GM21515 (cell line): ENCODE results near the gene FOCAD.

Source experiments
- ATAC-seq: cut with Tn5 transposase; IDR thresholded peaks from one replicate; pipeline ENCODE4 v1.9.1; 2021; ENCODE audit not compliant: unreplicated experiment

Gene FOCAD

DNA sequence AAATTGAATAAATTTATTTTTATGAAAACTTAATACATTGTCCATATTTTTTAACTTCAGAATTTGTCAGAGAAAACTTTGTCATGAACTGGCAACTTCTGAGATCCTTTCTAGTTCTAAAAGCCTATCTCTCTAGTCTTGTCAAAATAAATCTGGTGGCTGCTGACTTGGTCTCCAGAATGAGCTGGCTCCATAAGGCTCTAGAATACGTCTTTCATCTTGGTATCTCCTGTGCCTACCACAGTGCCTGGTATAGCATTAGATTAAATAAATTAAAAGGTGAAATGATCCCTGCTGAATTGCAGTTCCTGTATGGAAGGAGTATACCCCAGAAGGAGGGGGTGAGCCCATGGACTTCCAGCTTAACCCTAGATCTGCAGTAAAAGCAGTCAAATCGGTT is 2.6 kb upstream of the FOCAD start:
- no peak for ATAC-seq

DNA sequence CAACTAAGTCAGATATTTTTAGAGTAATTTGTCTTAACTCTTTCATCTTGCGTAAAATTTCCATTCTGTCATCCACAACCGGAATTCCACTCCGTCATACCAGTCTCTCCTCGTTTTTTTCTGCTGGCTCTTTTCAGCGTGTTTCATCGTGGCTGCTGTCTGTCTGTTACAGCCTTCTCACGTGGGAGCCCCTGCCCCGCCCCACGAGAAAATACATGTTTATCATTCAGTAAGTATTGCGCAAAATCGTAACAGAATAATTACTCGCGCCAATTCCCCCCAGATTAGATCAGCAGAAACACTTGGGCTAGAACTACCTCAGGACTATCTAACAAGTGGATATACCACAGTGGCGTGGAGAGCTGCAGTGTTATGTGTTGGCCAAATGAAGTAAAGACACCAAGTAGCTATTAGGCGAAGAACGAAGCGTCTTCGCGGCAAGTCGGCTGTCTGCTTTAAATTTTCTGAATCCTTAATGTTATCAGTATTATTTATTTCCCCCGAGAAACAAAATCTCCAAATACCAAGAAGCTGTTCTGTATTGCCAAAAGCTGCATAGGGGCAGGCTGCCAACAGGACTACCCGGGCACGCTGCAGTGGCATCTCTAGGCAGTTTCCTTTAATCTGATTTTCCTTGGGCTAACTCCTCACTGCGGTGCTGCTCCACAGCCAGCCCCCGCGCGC is 566 bp upstream of the FOCAD start:
- ATAC-seq: peak; percentile 3

DNA sequence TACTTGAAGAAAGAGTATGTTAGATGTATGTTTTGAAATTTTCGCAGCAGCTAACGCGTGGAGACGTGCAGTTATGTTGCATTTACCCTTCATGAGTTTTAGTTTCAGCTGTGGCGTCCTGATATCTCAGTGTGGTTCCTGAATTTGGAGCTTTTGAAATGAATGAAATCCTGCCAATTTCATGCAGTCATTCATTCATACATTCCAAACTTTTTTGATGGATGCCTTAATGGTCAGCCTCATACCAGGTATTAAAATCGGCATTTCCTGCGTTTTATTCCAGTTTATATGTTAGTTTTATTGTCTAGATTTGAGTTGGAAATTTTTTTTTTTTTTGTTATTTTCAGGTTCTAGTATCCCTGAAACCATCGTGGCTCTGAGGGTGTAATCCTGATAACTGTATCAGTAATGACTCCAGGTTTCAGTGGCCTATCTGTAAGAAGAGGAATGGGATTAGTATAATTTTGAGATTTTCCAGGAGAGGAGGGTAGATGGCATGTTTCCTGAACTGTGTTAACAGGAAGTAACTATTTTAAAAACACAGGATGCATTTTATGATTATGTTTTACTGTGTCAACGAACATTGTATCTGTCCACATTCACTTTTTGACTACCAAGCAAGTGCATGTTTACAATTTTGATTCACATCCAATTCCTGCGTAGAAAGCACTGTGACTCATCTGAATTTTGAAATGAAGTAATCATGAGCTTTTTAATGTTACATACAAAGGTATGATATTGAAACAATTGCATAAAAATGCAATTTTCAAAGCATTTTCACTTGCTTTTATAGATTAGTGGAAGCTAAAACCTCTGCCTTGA is 1.0 kb downstream of the FOCAD start:
- no peak for ATAC-seq

DNA sequence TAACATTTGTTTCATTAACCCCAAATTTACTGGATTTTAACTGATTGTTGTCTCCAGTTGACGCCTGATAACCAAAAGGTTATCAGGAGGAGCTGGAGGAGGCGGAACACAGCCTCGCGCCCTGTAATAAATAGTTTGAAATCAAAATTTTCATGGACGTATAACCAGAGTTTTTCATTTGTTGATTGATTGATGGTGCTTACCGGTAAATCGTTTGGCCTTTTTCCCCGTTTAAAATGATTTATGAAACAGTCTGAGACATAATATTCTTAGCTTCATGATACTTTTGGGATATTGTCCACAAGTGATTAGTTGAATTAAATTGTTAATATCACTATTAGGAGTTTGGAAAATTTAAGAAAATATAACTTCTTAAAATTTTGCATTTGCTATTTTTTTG is 1.7 kb downstream of the FOCAD start:
- no peak for ATAC-seq

DNA sequence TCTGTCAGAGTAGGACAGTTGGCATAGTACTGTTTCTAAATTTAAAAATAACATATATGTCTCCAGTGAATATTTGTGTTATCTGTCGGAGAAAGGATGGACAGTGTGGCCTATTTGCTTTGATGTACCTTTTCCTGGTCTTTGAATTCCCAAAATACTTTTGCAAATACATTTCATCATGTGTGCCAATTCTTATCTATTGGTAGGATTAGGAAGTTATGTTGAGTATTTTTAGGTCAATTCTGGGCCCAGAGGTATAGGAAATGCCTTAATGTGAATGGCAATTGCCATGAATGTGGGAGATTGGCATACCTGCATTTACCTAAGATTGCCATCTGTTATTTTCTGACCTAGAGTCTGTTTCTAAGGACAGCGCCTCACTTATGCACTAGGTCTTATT is 5.8 kb downstream of the FOCAD start:
- no peak for ATAC-seq

DNA sequence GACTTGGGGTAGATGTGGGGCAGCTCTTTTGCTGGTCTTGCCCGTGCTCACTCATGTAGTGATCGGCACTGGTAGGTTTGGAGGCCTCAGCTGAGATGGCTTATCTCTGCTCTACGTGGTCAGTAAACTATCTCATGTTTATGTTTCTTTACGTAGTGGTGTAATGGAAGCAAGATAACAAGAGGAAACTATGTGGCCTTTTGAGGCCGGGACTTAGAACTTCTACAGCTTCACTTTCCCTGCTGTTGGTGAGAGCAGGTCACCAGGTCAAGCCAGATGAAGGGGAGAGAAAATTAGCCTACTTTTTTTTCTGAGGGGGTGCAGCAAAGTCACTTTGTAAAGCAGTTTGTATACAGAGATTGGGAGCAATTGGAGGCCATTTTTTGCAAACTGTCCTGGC is 8.5 kb downstream of the FOCAD start:
- ATAC-seq: no peak

DNA sequence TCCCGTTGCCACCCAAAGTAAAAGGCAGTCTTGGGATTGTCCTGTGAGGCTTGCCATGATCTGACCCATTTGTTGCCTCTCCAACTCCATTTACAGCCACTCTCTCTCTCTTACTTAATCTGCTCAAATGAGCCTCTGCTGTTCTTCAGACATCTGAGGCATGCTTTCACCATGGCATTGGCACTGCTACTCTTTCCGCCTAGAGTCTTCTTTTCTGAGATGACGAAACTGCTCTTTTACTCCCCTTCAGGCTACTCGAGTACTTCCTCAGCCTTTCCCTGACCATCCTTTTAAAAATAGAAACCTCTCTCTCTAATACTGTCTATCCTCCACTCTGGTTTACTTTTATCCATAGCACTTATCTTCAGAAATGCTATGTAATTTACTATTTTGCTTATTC is 9.0 kb downstream of the FOCAD start:
- no peak for ATAC-seq

DNA sequence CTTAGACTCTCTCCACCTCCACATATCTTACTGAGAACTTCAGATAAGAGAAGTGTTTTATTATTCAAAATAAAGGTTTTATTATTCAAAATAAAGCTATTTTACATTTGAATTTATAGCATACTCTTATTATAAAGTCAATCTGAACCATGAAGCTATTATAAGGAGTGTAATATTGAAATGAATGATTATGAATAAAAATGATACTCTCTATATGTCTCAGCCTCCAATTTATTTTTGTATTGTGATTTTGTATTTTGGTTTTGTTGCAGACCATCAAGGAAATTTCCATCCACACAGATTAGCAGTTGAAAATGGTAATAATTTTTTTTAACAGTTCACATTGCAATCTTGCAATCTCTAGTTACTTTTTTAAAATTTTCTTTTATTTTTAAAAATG is 10.2 kb downstream of the FOCAD start:
- no peak for ATAC-seq

DNA sequence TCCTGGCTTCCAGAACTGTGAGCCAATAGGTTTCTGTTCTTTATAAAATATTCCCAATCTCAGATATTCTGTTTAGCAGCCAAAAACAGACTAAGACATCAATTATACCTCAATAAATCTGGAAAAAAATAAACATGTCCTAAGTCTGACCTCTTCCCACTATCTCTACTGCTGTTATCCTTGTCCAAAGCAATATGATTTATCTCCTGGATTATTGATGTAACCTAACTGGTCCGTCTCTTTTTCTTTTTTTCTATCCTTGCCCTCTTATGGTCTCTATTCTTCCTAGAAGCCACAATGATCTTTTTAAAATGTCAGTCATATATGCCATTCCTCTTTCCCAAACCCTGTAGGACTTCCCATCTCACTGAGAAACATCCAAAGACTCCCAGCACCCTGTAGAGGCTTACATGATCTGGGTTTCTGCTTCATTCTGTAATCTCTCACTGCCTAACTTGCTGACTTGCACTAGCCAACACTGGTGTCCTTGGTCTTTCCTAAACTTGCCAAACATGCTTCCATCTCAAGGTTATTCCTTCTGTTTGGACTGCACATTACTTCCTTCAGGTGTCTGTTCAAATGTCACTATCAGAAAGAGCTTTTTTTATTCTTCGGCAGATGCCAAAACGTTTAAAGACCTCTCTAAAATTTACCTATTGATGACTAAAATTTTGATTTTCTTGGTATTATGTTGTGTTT is 13.1 kb downstream of the FOCAD start:
- ATAC-seq: no peak

DNA sequence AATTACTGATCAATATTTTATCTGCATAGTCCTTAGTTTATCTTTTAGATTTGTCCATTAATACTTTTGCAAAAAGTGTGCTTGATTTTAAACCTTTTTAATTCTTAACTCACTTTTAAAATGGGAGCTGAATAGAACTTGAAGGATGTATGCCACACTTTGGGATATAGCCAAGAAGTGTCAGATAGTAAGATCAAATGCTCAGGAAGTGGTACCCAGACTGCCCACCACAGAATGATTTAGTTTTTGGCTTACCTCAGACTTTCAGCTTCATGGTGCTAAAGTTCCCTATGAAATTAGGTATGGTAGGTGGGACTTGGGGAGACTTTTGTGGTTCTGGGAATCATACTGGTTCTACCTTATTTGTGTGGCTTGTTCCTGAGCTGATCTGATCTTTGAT is 14.7 kb downstream of the FOCAD start:
- no peak for ATAC-seq

DNA sequence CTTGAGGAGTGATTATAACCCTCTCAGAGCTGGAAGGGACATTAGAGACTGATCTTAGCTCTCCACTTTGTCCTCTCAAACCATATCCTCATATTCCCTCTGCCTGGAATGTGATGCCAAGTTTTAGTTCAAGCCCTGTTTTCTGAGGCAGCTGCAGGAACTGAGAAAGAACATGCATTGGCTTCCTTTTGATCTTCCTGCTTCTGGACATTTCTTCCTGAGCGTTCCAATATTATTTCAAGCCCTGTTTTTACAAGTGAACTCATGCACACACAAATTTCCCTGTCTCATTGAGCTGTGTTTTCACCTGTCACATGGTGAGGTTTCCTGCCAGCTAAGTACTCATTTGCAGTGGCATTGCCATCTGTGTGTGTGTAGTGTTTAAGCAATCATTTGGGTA is 17.0 kb downstream of the FOCAD start:
- no peak for ATAC-seq

DNA sequence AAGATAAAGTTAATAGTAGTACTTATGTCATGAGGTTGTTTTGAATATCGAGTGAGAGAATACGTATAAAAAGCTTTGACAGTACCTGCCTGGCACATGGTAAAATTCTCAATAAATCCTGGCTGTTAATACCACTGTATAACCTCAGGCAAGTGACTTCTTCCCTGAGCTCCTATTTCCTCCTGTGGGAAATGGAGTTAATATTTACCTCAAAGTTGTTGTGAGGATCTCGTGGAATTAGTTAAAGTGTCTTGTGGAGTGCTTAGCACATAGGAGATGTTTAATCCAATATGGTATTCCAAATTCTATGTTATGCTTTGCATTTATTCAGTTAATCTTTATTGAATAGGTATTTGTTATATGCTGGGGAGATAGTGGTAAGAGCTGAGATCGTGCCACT is 18.5 kb downstream of the FOCAD start:
- no peak for ATAC-seq

DNA sequence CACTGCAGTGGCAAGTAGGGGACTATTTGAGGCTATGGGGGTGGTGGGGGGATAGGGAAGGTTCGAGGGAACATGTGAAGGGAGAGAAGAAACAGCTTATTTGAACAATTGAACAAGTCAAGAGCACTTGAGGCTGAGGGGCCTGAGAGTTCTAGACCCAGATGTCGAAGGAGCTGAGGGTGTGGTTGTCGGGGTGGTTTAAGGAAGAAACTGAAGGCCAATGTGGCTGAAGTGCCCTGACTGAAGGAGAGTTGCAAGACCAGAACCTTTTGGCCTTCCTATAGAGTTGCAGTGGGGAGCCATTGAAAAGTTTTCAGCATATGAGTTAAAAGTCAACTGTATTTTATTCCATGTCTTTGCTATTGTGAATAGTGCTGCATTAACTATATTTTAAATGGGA is 19.1 kb downstream of the FOCAD start:
- no peak for ATAC-seq

DNA sequence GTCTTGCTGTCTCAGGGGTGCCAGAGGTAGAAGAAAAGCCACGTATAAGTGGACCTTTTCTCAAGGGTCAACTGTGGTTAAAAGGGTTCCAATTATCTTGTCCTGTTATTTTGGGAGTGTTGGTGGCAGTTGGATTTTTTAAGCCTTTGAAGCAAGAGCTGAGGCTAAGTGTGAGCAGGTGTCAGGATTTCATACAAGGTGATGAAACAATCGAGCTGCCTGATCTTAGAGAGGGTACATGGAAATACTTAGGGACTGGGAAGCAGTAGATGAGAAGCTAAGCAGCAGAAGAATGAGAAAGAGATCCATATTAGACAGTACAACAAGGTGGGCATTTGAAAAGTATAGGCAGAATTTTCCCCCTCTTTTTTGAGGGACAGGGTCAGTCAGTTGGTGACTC is 23.6 kb downstream of the FOCAD start:
- ATAC-seq: no peak

DNA sequence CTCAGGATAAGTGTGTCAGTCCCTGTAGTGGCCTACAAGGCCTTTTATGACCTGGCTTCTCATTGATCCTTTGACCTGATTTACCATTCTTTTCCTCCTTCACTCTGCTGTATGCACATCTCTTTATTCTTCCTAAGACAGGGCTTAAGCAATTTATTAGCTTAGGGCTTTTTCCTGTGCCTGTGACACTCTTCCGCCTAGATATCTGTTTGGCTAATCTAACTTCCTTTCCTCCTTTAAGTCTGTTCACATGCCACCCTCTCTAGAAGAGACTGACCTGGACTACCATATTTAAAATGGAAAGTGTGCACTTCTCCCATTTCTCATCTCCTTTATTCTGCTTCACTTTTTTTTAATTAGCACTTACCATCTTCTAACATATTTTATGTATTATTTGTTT is 29.1 kb downstream of the FOCAD start:
- ATAC-seq: no peak

DNA sequence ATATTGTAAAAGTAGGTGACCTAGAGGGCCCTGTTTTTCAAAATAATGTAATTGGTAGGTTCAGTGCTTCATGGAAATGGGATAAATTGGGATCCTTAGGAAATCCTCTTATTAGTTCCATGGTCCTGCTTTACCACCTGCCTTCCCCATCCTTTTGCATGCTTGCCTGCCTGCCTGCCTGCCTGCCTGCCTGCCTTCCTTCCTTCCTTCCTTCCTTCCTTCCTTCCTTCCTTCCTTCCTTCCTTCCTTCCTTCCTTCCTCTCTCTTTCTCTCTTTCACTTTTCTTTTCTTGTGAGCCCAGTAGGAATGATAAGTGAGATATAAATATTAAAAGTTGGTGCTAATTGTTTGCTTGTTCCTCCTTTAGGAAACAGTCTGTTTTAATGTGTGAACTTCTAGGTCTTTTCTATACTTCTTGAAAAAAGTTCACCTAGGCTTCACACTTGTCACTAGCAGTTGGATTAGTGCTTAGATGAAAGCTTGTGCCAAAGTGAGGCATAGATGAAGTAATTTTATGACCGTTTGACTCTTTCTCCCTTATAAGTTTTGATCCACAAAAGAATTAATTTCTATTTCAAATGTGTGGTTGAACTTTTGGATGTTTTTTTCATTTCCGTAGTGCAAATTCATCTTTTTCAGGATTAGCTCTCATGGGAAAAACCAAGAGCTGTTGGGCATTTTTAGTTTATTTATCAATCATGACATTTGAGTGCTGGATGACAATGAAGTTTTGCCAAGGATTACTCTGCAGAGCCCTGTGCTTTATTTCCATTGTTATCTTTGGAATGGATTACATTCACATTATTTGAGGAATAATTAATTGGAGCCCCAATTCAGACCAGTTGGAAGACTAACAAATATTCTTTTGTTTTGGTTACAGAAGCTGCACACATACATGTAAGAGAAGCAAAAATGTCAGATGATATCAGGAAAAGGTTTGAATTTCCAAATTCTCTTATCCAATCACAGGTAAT is 30.7 kb downstream of the FOCAD start:
- no peak for ATAC-seq

DNA sequence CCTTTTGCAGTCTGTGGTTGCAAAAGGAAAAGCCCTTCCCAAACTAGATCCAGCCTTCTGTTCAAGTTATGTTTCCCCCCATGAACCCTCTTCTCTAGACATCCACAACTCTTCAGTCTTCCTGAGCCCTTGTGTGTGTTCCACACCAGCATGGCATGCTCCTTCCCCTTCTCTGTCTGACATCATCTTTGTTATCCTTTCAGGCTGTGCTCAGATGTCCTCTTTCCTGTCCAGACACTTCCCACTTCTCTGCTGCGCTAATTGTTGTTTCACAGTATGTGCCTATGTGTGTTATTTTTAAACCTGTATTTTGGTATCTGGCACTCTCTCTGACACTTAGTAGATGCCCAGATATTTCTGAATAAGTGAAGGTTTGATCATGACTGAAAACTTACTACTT is 38.2 kb downstream of the FOCAD start:
- no peak for ATAC-seq

DNA sequence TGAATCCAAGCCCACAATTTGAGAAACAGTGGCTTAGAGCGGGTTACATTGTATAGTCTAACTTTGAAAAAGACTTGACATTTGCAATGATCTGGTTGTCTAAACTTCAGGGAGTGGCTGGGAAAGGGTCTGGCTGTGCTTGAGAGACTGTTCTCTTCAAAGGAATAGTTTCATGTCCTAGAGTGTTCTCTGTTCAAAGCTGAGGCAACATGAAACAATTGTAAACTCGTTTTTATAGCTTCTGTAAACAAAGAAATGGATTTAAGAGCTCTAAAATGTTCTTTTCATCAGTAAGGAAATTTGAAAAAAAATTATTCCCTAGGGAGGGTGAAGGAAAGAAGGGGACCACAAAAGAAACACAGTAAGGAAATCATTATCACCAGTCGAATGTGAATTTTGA is 41.6 kb downstream of the FOCAD start:
- ATAC-seq: no peak

DNA sequence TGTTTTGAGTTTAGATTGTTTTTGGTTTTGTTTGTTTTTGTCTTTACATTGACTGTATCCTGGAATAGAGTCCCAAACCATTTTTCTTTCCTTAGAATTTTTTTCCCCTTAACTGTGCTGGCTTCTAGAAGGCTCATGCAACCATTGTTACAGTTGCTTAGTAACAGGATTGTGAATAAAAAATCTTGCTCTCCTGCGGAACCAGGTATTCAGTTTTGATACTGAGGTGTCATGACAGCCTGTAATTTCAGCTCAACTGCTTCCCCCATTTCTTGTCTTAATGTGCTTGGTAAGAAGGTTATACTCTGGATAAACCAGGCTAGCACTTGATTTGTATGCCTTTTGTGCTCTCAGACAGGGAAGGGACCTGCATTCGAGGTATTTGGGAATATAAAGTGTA is 42.1 kb downstream of the FOCAD start:
- no peak for ATAC-seq

DNA sequence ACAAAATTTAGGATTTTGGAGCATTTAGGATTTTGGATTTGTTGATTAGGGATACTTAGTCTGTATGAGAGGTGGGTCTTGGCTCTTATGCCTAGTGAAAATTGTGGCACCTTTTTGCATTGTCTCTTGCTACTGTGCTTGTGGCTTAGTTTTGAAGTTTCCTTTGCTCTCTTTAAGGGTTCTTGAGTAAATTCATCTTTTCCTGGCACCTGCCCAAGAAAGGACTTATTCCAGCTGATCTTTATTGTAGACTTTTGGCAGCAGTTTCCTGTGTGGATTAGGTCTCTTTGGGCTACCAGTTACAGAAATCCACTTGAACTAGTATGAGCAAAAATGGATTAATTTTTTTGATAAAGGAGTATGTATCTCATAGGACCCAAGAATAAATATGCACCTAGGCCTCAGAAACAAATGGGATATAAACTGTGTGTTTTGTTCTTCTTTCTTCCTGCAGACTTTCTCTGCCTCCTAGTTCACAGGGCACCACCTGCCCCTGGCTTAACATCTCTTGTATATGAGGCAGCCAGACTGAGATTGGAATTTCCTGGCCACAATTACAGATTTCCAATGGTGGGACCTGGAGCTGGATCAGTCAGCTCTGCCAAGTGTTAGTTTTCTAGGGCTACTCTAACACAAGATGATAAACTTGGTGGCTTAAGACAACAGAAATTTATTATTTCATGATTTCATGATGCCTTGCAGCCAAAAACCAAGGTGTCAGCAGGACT is 44.6 kb downstream of the FOCAD start:
- no peak for ATAC-seq
